Fibroblast of mammary gland (primary cell): ENCODE results near the gene CD300A.
A peak's percentile ranks its signal among the peaks of the same experiment; 100 is the strongest.

ENCODE experiments used
- DNase-seq: peaks from one replicate; pipeline ENCODE4 v3.0.0-alpha.2; 2010; ENCODE audit warnings: low read depth
- H3K4me3 ChIP-seq: 2 replicates; pipeline ENCODE4 v1.5.1; 2011; ENCODE audit warnings: low read depth, mild to moderate bottlenecking, low read length, moderate library complexity; ENCODE audit not compliant: control insufficient read depth
- TF ChIP-seq, protein P1 (sequence below): conservative IDR thresholded peaks from 2 replicates; pipeline ENCODE4 v1.5.1; 2011; ENCODE audit warnings: low read depth, low read length, inconsistent platforms; ENCODE audit not compliant: control insufficient read depth, insufficient read depth

CD300A gene

DNA sequence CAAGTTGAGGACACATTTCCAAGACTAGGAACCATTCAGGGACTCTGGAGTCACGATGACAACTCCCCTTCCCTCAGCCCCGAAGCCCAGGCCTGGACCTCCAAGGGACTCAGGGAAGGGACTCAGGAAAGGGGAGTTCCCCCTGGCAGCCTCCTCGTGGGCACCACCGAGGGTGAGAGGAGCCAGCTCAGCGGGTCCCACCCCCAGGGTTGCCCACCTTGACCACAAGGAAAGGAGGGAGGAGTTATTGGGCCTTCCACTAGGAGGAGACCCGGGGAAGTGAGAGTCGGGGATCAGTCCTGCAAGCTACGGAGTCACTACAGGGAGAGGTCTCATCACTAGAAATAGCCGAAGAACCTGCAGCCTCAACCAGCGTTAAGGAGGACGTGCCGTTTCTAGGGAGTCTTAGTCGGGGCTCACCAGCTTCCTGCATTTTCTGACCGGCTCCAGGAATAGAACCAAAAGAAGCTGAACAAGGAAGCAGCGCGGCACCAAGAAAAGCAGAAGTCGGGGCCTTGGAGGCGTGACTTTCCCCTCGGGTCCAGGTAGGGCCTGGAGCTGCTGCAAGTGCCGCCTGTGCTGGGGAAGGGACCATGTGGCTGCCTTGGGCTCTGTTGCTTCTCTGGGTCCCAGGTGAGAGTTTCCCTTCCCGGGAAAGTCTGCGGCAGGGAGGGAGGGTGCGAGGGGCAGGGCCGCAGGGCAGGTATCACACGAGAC lies at the start of gene CD300A:
TSS of gene CD300A (plus strand) at position 524 of the 717 bp plus-strand sequence. CDS start at position 594, 70 bp downstream.
- no peak for DNase-seq
- H3K4me3 ChIP-seq: no peak within 1 kb of the TSS
- TF ChIP-seq, protein P1, sequence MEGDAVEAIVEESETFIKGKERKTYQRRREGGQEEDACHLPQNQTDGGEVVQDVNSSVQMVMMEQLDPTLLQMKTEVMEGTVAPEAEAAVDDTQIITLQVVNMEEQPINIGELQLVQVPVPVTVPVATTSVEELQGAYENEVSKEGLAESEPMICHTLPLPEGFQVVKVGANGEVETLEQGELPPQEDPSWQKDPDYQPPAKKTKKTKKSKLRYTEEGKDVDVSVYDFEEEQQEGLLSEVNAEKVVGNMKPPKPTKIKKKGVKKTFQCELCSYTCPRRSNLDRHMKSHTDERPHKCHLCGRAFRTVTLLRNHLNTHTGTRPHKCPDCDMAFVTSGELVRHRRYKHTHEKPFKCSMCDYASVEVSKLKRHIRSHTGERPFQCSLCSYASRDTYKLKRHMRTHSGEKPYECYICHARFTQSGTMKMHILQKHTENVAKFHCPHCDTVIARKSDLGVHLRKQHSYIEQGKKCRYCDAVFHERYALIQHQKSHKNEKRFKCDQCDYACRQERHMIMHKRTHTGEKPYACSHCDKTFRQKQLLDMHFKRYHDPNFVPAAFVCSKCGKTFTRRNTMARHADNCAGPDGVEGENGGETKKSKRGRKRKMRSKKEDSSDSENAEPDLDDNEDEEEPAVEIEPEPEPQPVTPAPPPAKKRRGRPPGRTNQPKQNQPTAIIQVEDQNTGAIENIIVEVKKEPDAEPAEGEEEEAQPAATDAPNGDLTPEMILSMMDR: no peak

DNA sequence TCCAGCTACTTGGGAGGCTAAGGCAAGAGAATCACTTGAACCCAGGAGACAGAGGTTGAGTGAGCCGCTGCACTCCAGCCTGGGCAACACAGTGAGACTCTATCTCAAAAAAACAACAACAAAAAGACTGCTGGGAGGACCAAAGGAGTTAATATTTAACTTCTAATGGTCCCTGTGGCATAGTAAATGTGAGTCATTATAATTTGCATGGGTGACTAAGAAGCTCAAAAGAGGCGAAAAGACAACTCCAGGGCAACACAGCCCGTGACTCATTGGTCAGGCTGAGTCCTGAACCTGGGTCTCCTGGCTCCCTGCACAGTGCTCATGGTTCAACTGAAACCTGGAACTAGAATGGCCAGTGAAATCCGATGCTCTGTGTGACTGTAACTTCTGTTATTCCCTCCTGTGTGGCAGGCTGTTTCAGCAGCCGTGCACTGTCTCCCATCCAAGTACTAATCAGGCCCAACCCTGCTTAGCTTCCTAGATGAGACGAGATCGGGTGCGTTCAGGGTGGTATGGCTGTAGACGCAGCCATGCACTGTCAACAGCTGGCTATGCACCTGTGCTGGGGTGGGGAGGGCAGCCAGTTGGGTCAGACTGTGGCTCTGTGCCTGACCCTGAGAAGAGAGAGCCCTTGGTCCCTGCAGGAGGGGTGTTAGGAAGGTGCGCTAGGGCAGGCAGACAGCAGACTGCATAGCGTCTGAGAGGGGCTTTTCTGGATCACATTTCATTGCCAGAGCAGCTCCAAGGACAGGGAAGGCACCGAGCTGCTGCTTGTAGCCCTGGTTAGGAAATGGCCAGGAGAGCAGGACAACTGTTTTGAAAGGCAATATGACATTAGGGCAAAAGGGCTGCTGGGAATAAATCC lies 49.0 kb upstream of the CD300A start:
- TF ChIP-seq, protein P1: no peak
- peak; percentile 87 for DNase-seq
- no peak overlapping the region for H3K4me3 ChIP-seq

DNA sequence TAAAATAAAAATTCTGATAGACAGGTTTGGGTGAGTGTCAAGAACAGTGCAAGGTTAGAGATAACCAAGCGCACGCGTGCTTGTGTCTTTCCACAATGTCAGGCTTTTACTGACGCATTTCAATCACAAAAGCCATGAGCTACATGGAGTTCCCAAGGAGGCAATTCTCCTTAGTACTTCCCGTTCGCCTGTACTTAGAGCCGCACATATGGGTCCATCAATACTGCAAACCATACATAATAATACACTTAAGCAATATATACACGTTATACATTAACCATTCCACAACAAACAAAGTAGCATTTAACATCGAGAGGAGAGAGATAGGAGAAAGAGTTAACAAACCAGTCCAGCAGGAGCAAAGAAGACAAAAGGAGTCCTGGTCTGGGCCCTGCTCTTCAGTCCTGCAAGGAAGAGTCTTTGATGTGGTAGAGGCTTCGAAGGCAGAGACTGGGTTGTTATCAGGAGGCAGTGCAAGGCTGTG lies 46.5 kb upstream of the CD300A start:
- H3K4me3 ChIP-seq: no peak overlapping the region
- DNase-seq: no peak
- TF ChIP-seq, protein P1: no peak

DNA sequence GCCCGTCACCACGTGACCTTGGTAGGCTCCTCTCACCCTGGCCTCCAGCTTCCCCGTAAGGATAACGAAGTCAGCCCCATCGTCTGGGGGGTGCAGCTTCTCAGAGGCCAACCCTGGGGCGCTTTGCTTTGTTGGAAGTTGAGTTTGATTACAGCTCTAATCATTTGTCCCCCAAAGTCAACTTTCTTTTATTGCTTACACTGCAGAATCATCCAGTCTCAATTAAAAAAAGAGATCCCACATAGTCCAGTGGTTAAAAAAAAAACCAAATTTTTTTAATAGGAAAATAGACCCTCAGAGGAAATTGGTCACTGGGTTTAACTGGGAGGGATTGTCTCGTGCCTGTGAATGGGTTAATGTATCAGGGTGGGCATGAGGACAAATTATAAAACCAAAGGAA lies 42.3 kb upstream of the CD300A start:
- no peak overlapping the region for H3K4me3 ChIP-seq
- no peak for DNase-seq

DNA sequence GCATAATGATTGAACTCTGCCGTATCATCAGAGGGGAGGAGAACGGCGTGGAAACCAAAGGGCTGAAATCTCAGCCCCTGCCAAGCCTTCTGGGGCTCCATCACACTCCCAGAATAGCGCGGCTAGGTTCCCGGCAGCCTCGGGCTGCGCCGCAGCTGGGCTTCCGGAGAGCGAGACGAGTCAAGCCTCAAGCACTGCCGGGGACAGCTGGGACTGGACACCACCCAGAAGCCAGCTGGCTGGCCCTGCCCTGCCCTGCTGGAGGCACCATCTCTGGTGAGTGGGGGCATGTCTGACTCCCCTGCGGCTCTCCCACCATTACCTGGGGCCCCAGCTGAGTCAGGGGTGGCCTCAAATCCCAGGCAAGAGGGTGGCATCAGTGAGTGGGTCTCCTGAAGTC lies 41.8 kb upstream of the CD300A start:
- no peak for DNase-seq
- H3K4me3 ChIP-seq: no peak overlapping the region
- TF ChIP-seq, protein P1: no peak

More for the DNA sequence above, 42.3 kb upstream of the CD300A start:
- TF ChIP-seq, protein P1: no peak

DNA sequence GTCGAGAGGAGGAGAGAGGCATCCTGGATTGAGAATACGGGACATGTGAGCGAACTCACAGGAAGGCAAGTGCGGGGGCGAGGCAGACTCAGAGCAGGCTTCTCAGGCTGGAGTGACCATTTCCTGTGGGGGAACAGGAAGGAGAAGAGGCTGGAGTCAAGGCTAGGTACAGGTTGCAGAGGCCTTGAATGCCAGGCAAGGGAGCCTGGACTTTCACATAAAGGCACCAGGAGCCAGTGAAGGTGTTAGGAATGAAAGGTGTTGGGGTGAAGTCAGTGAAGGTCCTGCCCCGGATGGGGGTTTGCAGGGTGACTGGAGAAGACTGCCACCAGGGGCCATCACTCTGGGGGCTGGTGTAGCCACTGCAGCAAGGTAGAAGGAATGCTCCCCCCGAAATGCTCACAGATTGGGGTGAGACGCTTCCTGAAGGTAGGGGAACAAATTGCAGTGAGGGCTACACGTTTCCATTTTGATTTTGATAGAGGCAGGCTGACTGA lies 39.8 kb upstream of the CD300A start:
- DNase-seq: peak; percentile 55

More for the DNA sequence above, 39.8 kb upstream of the CD300A start:
- TF ChIP-seq, protein P1: no peak
- no peak overlapping the region for H3K4me3 ChIP-seq
